ENCODE data around the gene P4HTM.
A peak's percentile ranks its signal among the peaks of the same experiment; 100 is the strongest.

The P4HTM gene

GRCh38 chr3:49012441-49013017, 22.5 kb downstream of the P4HTM start:
- DNase-seq = no peak

- DNase-seq = no peak
These were observed 23.2 kb downstream of the P4HTM start for GRCh38 chr3:49013113-49013737.

GRCh38 chr3:49013738-49014660, 24.0 kb downstream of the P4HTM start:
- DNase-seq = peak; percentile 56 to 74 (median 60)

DNA sequence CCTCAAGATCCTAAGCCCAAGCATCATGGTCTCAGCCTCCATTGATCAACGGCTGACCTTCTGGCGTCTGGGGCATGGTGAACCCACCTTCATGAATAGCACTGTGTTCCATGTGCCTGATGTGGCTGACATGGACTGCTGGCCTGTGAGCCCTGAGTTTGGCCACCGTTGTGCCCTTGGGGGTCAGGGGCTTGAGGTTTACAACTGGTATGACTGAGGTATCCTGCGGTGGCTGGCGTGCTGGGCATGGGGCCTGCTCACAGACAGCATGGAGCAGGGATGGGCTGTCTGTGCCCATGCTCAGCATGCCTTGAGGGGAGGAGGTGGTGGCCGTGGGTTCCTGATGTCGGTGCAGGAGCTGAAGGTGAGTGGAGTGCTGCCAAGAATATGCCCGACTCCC, 25.0 kb downstream of the P4HTM start:
- no peak for DNase-seq

DNA sequence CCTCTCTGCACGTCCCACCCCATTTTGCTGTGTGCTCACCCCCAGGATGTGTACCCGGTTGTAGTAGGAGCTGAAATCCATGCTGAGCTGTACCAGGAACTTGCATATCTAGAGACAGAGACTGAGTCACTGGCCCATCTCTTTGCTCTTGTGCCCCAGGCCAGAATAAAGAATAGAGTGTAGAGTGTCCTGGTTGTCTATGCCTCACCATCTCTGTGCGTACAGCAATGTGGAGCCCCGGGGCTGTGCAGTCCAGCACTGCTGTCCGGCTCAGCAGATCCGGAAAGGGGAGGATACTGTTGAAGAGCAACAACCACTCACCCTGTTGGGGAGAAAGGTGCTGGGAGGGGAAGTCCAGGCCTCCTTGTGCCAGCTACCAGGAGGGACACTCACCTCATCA, 25.7 kb downstream of the P4HTM start:
- no peak for DNase-seq

GRCh38 chr3:49016414-49017228, 26.6 kb downstream of the P4HTM start:
- DNase-seq = no peak

GRCh38 chr3:49017229-49017970, 27.4 kb downstream of the P4HTM start:
- peak in 1 of 3 donors; percentile 19 for DNase-seq

DNA sequence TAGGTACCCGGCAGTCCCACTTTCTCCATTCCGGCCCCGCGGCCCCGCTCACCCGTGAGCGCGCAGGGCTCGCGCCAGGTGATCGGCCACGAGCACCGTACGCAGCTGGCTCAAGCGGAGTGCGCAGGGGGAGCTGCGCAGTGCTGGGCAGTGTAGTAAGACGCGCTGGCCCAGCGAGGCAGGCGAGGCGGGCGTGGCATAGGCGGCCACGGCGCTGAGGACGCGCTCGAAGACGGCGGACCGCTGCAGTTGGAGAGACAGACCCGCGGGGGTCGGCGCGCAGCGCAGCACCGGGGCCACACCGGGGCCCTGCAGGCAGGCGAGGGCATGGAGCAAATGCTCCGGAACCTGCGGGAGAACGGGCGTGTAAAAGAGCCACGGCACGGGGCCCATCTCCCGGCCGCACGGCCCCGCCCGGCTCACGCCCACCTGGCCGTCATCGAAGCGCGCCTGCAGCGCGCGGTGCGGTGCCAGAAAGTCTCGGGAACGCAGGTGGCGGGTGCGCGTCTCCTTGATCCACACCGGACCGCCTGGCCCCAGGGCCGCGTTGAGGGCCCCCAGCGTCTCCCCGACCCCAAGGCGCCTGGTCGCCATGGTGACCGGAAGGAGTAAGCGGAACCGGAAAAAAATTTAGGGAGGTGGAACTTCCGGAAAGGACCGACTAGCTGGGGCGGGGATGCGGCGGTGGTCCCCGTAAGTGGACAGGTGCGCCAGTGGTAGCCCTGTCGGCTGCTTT, 28.1 kb downstream of the P4HTM start, which contains the start of gene DALRD3:
Gene DALRD3 (minus strand): TSS at position 610 of the 736 bp plus-strand sequence. CDS start 16 bp downstream, at position 594.
- peak; percentile 47 to 69 (median 67) for DNase-seq

- DNase-seq = peak in 1 of 3 donors; percentile 15
These were observed 28.6 kb downstream of the P4HTM start for GRCh38 chr3:49018707-49019006.

DNA sequence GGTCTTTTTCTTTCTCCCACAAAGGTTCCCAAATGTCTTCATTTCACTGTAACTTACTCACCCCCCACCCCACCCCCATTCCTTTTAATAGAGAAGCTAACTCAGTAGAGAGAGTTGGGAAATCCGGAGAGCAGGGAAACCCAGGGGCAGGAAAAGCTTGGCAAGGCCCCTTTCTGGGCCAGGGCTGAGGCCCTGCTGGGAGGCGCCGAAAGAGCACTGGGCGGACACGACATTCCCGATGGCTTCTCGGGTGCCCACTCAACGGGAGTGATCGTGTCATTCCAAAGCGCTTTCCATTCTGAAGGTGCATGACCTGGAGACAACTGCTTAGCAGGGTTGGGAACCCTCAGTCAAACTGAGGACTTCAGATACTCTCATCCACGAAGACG, 29.9 kb downstream of the P4HTM start:
- DNase-seq = peak; percentile 87 to 89 (median 88)

DNA sequence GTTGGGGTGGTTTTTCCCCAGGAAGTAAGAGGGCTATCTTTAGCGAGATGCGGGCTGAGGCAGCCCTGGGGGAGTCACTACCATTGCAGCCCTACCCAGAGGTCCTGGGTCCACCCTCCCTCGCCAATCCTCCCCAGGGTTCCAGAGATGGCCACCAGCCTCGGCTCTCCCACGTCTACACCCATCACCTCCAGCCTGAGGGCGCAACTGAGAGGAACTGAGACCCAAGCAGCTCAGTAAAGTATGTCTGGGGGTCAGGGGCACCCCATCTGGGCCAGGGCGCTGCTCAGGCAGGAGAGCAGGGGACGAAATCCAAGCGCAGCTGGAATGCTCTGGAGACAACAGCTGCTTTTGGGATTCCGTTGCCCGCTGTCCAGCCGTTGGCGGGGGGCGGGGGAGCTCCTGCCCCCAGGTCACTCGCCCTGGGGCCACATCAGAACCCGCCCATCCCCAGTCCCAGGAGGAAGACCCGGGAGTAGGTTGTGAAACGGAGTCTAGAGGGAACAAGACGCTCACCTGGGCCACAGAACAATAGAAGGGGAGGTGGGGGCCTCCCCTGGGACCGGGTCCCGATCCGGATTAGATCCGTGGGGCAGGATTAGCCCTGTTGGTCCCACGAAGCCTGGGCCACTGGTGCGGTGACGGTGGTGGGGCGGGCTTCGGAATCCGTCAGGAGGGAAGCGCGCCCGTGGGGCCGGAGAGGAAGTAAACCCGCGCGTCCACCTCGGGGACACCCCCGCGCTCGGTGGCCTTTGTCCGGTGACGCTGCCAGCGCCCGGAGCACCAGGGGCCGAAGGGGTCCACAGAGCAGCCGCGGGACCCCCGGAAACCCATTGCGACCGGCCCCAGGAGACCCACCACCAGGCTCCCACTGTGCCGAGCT, 30.5 kb downstream of the P4HTM start:
- peak; percentile 85 to 92 (median 86) for DNase-seq

DNA sequence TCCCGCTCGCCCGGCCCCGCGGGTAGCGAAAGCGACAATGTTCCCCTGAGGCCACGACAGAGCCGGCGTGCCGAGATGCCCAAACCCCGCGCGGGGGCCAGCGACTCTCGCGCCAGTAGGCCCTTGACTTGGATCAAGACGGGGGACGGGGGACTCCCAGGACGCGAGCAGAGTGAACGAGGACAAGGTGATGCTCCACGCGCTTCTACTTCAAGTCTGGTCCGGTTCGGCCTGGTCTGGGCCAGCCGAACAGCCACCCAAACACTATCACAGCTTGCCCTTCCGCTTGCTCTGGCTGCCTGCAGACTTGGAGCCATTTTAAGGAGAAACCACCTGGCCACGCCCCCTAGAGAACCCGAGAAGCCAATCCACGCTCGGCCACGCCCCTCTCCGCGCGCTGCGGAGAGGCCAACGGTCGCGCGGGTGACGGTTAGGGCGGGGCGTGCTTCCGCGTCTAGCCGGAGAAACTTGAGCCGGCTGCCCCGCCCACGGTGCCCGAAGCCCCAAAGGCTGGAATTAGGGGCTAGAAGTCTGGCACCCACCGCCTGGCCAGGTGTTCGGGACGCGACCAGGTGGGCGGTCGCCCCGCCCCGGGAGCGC, 31.3 kb downstream of the P4HTM start:
- peak; percentile 100 for DNase-seq

DNA sequence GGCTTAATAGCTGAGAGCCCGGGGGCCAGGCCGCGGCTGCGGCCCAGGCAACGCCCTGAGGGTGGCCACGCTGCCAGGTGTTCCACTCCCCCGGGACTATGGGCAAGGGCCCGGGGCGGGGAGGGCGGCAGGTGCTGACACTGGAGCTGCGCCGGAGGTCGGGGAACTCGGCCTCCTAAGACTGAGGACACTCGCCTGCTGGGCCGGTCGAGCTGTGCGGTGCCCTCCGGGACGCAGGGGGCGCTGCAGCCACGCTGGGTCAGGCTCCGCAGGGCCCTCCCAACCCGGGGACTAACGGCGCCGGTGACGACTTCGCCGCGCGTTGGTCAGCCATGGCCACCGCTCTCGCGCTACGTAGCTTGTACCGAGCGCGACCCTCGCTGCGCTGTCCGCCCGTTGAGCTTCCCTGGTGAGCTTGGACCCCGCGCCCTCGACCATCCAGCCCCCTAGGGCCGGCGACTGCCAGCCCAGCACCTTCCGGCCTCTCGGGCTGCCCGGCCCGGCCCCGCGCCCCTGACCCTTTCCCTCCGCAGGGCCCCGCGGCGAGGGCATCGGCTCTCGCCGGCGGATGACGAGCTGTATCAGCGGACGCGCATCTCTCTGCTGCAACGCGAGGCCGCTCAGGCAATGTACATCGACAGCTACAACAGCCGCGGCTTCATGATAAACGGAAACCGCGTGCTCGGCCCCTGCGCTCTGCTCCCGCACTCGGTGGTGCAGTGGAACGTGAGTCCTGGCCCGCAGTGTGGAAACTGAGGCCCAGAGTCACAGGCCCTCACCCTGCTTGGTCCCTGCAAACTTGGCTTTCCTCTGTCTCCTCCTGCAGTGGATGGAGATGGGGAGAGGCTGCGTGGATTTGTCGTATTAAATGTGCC, 32.0 kb downstream of the P4HTM start, which contains the start of gene NDUFAF3:
Gene NDUFAF3 (plus strand): TSS at position 309 of the 875 bp plus-strand sequence. CDS start 24 bp downstream, at position 333.
- DNase-seq = peak; percentile 95 to 98 (median 97)

- no peak for DNase-seq
These were observed 32.7 kb downstream of the P4HTM start for GRCh38 chr3:49022688-49023171.

GRCh38 chr3:49023775-49024174, 33.7 kb downstream of the P4HTM start:
- DNase-seq = no peak

DNA sequence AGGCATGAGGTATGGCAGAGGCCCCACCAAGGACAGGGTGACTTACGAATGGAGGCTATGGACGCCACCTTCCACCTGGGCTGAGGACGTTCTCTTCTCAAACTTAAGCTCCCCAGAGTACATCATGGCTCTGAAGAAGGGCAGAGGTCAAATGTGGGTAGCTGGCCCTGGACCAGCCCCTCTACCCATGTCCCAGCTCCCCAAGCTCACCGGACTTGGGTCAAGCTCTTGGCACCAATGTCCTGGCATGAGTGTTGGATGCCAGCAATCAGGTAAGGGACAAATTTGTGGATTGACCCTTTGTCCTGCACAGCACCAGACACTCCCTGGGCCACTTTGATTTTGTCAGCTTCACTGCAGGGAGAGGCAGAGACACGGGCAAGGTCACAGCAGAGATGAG, 34.4 kb downstream of the P4HTM start:
- no peak for DNase-seq

- DNase-seq = no peak
These were observed 35.2 kb downstream of the P4HTM start for GRCh38 chr3:49025005-49025792.

All from suppressor macrophage treated with lipopolysaccharide for 1 hour (primary cell).